ENCODE results near the gene NR5A2. TPM values are rescaled to one million over a fixed set of nuclear protein-coding genes. Genes with fewer than 3 reads are reported as not detected.
A peak's percentile ranks its signal among the peaks of the same experiment; 100 is the strongest.

Gene NR5A2
- total RNA-seq, 1 experiment from 2014 or later = 4.7 TPM

DNA sequence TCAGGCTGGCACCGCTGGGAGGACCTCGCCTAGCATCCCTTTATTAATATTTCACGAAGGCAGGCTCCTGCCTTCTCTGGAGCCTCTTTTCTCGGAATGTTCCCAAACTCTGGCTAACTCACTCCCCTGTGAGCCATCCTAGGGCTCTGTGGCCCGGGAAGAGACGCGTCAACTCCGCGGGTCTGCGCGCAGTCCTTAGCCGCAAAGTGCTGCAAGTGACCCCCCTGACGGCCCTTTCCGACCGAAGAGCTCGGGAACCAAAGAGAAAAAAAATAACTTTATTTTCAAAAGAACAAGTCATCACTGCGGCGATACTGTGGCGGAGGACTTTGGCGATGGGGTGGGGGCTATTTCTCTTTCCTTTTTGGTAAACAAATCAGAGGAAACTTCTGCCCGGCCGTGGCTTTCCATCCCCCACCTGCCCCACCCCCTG is 14.6 kb downstream of the NR5A2 start:
- Histone ChIP-seq H3K79me2 (ENCODE audit: insufficient read depth, low read length) (no peaks in the 10 kb centered on the region), H2BK15ac (ENCODE audit: low read depth, low read length) (no peak overlapping the region), H3T11ph (ENCODE audit: low read length) (no peak overlapping the region), H2BK12ac (ENCODE audit: insufficient read length, low read depth, low read length) (no peak overlapping the region), H3K79me1 (ENCODE audit: insufficient read depth, low read depth, low read length, poor library complexity, severe bottlenecking) (no peaks in the 10 kb centered on the region), H3K27ac (ENCODE audit: insufficient read length, low read depth, low read length) (no peak overlapping the region), H3K4me2 (ENCODE audit: insufficient read depth, insufficient read length, low read length) (peak overlapping the region; percentile 100), H3K27me3 (ENCODE audit: insufficient read depth, low read length) (peaks cover 25% of the 10 kb centered on the region; the same call in 1 of the 2 replicates), H3K23ac (ENCODE audit: insufficient read length, low read depth, low read length) (no peak overlapping the region), H4K5ac (ENCODE audit: insufficient read length, low read depth, low read length) (no peak overlapping the region), H3K4me1 (ENCODE audit: insufficient read depth, low read length) (peaks cover 2% of the 10 kb centered on the region), H4K20me1 (ENCODE audit: control insufficient read depth, insufficient read depth, insufficient read length) (no peaks in the 10 kb centered on the region), H3K56ac (ENCODE audit: insufficient read length, low read depth, low read length) (no peak overlapping the region), H2AFZ (ENCODE audit: low read length) (no peak overlapping the region), H2BK20ac (ENCODE audit: low read depth, low read length, poor library complexity, severe bottlenecking) (no peak overlapping the region), H3K23me2 (ENCODE audit: insufficient read length, low read depth, low read length, poor library complexity, severe bottlenecking) (peaks cover 48% of the 10 kb centered on the region), H4K91ac (ENCODE audit: insufficient read length, low read depth, low read length) (no peak overlapping the region), H2BK120ac (ENCODE audit: low read depth, low read length, poor library complexity, severe bottlenecking) (no peak overlapping the region), H3K18ac (ENCODE audit: insufficient read length, low read depth, low read length) (no peak overlapping the region), H2BK5ac (ENCODE audit: insufficient read length, low read length) (no peak overlapping the region), H3K4ac (ENCODE audit: low read depth, low read length) (no peak overlapping the region), H2AK5ac (ENCODE audit: insufficient read length, low read length) (no peak overlapping the region), H3K9me3 (ENCODE audit: control insufficient read depth, low read depth, low read length) (no peaks in the 10 kb centered on the region), H4K8ac (replicated peaks; ENCODE audit: insufficient read length, low read depth, low read length) (no peak overlapping the region), H3K9ac (ENCODE audit: extremely low read depth, insufficient read length, low read length) (no peak overlapping the region), H3K14ac (ENCODE audit: insufficient read depth, low read length) (no peak overlapping the region)
- peaks cover 39 to 49% of the 10 kb centered on the region in 2 experiments for H3K4me1 Mint-ChIP-seq
- TF ChIP-seq, protein P1, sequence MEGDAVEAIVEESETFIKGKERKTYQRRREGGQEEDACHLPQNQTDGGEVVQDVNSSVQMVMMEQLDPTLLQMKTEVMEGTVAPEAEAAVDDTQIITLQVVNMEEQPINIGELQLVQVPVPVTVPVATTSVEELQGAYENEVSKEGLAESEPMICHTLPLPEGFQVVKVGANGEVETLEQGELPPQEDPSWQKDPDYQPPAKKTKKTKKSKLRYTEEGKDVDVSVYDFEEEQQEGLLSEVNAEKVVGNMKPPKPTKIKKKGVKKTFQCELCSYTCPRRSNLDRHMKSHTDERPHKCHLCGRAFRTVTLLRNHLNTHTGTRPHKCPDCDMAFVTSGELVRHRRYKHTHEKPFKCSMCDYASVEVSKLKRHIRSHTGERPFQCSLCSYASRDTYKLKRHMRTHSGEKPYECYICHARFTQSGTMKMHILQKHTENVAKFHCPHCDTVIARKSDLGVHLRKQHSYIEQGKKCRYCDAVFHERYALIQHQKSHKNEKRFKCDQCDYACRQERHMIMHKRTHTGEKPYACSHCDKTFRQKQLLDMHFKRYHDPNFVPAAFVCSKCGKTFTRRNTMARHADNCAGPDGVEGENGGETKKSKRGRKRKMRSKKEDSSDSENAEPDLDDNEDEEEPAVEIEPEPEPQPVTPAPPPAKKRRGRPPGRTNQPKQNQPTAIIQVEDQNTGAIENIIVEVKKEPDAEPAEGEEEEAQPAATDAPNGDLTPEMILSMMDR (conservative IDR thresholded peaks at IDR 0.05) = no peak
- H3K27me3 Mint-ChIP-seq (ENCODE audit: low read depth) = peaks cover 50% of the 10 kb centered on the region
- H3K9me3 Mint-ChIP-seq = peaks cover 3 to 5% of the 10 kb centered on the region in 2 experiments; a peak in 2 of 5 replicates
- DNase-seq = peak; percentile 36
- peak overlapping the region in 1 of 3 experiments; percentile 55; a peak in 1 of 7 replicates for H3K27ac Mint-ChIP-seq
- no peaks in the 10 kb centered on the region; a peak in 1 of 7 replicates for H3K36me3 Mint-ChIP-seq (ENCODE audit: insufficient read depth in 1 of 3, low read depth in 3 of 3)
- H3K4me3 Mint-ChIP-seq = peak overlapping the region; percentile 71 to 91
- WGBS (ENCODE audit: extremely low coverage, insufficient read length, low lambda C conversion rate) = no CpG with 5 or more reads among the region's 22 CpGs

All from H9 (cell line).